Measurements from ENCODE around the gene CA5A.
"Not testable (repeated sequence)": the region's sequence is repeated elsewhere in the genome, so short reads cannot be mapped to it uniquely, and the experiment has no call there.

CA5A gene

GRCh38 chr16:87891764-87892163 lies 44.6 kb downstream of the CA5A start:
- DNase-seq = no peak

GRCh38 chr16:87889762-87890161 lies 46.6 kb downstream of the CA5A start:
- not testable (repeated sequence) for DNase-seq

- not testable (repeated sequence) for DNase-seq
Measured at GRCh38 chr16:87888346-87888745, 48.0 kb downstream of the CA5A start.

GRCh38 chr16:87887931-87888330 lies 48.4 kb downstream of the CA5A start:
- DNase-seq = not testable (repeated sequence)

GRCh38 chr16:87885371-87885967 lies 50.9 kb downstream of the CA5A start:
- not testable (repeated sequence) for DNase-seq

- DNase-seq = no peak
Measured at GRCh38 chr16:87882436-87883019, 53.8 kb downstream of the CA5A start.

GRCh38 chr16:87881324-87882200 lies 54.8 kb downstream of the CA5A start:
- no peak for DNase-seq

GRCh38 chr16:87880117-87880696 lies 56.1 kb downstream of the CA5A start:
- DNase-seq = no peak

GRCh38 chr16:87879411-87880013 lies 56.8 kb downstream of the CA5A start:
- DNase-seq = not testable (repeated sequence)

- DNase-seq = no peak
Measured at GRCh38 chr16:87878704-87879103, 57.6 kb downstream of the CA5A start.

- peak; percentile 23 for DNase-seq
Measured at GRCh38 chr16:87877942-87878507, 58.3 kb downstream of the CA5A start.

GRCh38 chr16:87874639-87875427 lies 61.5 kb downstream of the CA5A start:
- DNase-seq = peak; percentile 62

GRCh38 chr16:87870418-87871291 lies 65.7 kb downstream of the CA5A start:
- DNase-seq = peak; percentile 21

- DNase-seq = not testable (repeated sequence)
Measured at GRCh38 chr16:87869879-87870417, 66.4 kb downstream of the CA5A start.

- peak; percentile 93 for DNase-seq
Measured at GRCh38 chr16:87869061-87869878, 67.1 kb downstream of the CA5A start, which contains the start of gene SLC7A5. SLC7A5 (minus strand) TSS chr16:87869507; CDS start chr16:87869422, 85 bp downstream.

- peak; percentile 70 for DNase-seq
Measured at GRCh38 chr16:87868254-87869029, 67.9 kb downstream of the CA5A start.

- DNase-seq = peak; percentile 55
Measured at GRCh38 chr16:87865902-87866555, 70.3 kb downstream of the CA5A start.

Measured in activated T-cell treated with anti-CD3 and anti-CD28 coated beads, Interleukin-2, amount 50 U/mL, for 1 hour (primary cell).